ENCODE data around the gene SCNM1.

Gene SCNM1

DNA sequence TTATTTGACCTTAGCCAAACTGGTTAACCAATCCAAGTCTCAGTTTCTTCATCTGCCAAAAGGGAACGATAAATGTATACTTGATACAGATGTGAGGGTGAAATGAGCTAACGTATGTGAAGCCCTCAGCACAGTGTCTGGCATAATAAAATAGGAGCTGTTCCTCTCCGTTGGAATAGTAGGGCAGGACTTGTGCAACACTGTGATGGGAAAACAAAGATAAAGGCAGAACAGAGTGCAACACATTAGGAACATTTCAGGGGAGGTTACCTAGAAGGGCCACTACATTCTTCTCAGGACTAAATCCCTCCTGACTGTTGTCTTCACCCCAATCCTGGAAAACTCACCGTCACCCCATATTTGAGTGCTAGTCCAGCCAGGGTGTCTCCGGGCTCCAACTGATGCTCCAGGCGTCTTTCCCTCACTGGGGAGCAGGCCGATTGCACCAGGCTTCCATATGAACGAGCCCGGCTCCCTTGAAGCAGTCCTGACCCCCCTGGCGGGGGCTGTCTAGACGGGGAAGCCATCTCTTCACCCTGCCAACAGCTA, 1.1 kb upstream of the SCNM1 start:
- peak overlapping the region; percentile 68 for H3K27ac ChIP-seq

DNA sequence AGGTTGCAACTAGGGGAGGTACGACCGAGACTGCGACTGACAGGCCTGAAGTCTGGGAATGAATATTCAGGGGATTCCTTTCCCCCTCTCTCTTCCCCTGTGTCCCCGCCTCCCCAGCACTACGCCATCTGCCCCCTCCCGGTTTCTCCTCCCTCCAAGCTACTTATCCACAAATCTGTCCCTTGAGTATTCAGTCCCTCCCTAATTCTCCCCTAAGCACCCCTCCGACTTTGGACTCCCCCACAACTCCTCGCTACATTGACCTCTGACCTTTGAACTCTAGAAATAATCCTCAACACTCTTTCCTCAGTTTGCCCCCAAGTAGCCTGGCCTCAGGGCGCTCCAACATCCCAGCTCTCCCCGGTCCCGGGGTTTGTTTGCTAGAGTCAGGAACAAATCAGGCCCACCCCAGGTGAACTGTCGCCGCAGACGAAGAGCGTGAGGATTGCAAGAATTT, 635 bp upstream of the SCNM1 start:
- H3K27ac ChIP-seq, result peak overlapping the region; percentile 68
- no peak; the same call in 1 of the 2 replicates for TF ChIP-seq ZFX (IDR thresholded peaks at IDR 0.05; ENCODE audit: borderline replicate concordance)
- no peak for TF ChIP-seq CTCF (IDR thresholded peaks at IDR 0.05)

More for the DNA sequence above, 1.1 kb upstream of the SCNM1 start:
- no peak for TF ChIP-seq CTCF (IDR thresholded peaks at IDR 0.05)
- TF ChIP-seq ZFX (IDR thresholded peaks at IDR 0.05; ENCODE audit: borderline replicate concordance), result no peak

- peak overlapping the region; percentile 68 for H3K27ac ChIP-seq
- TF ChIP-seq CTCF (IDR thresholded peaks at IDR 0.05), result no peak
- TF ChIP-seq ZFX (IDR thresholded peaks at IDR 0.05; ENCODE audit: borderline replicate concordance), result no peak
Observed at GRCh38 chr1:151166505-151166956, 587 bp downstream of the SCNM1 start.

DNA sequence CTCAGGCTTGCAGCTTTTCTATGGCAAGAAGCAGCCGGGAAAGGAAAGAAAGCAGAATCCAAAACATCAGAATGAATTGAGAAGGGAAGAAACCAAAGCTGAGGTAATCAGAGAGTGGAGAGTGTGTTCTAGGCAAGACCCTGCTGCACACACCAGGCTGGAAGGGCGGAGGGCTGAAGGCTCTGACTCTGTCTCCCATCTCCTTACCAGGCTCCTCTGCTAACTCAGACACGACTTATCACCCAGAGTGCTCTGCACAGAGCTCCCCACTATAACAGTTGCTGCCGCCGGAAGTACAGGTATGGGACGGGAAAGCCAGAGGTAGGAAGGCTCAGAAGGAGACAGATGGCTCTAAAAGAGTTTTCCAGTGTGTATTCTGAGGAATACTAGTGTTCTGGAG, 1.2 kb downstream of the SCNM1 start:
- TF ChIP-seq ZFX (IDR thresholded peaks at IDR 0.05; ENCODE audit: borderline replicate concordance) (no peak), CTCF (IDR thresholded peaks at IDR 0.05) (no peak)
- H3K27ac ChIP-seq, result no peak overlapping the region; the same call in 1 of the 2 replicates

GRCh38 chr1:151171190-151171589, 5.2 kb downstream of the SCNM1 start:
- H3K27ac ChIP-seq, result no peak overlapping the region; the same call in 1 of the 2 replicates
- TF ChIP-seq ZFX (IDR thresholded peaks at IDR 0.05; ENCODE audit: borderline replicate concordance), result no peak
- no peak for TF ChIP-seq CTCF (IDR thresholded peaks at IDR 0.05)

GRCh38 chr1:151175041-151175741, 9.2 kb downstream of the SCNM1 start:
- no peak overlapping the region for H3K27ac ChIP-seq
- no peak for TF ChIP-seq CTCF (IDR thresholded peaks at IDR 0.05)
- TF ChIP-seq ZFX (IDR thresholded peaks at IDR 0.05; ENCODE audit: borderline replicate concordance), result no peak

GRCh38 chr1:151175863-151176262, 9.9 kb downstream of the SCNM1 start, which contains the start of gene TMOD4:
TSS of gene TMOD4 (minus strand) at chr1:151175981. CDS start at chr1:151174875, 1,106 bp downstream.
- no peak within 1 kb of the TSS for H3K27ac ChIP-seq
- no peak for TF ChIP-seq ZFX (IDR thresholded peaks at IDR 0.05; ENCODE audit: borderline replicate concordance)
- TF ChIP-seq CTCF (IDR thresholded peaks at IDR 0.05), result peak; percentile 77

Measured in 22Rv1 (cell line).